WERI-Rb-1 (cell line): ENCODE results near the gene LRRN4.

Experiments used
- DNase-seq: peaks from one replicate; pipeline ENCODE4 v3.0.0-alpha.2; 2020
- H3K27ac ChIP-seq: fragments of 250-450 bp; sonication (Bioruptor Pico); 2 replicates; pipeline ENCODE4 v1.5.1; 2020; ENCODE audit warnings: mild to moderate bottlenecking, moderate library complexity
- H3K27me3 ChIP-seq: fragments of 250-450 bp; sonication (Bioruptor Pico); 2 replicates; pipeline ENCODE4 v1.5.1; 2021; ENCODE audit warnings: mild to moderate bottlenecking, low read depth, moderate library complexity; ENCODE audit not compliant: insufficient read depth, severe bottlenecking
- H3K36me3 ChIP-seq: fragments of 250-450 bp; sonication (Bioruptor Pico); 2 replicates; pipeline ENCODE4 v1.5.1; 2020; ENCODE audit warnings: mild to moderate bottlenecking, moderate library complexity
- H3K4me3 ChIP-seq: 2 replicates; pipeline ENCODE4 v1.5.1; 2011; ENCODE audit warnings: low read depth, mild to moderate bottlenecking, control low read depth, low read length
- H3K9me3 ChIP-seq: fragments of 250-450 bp; sonication (Bioruptor Pico); 2 replicates; pipeline ENCODE4 v1.5.1; 2021; ENCODE audit warnings: mild to moderate bottlenecking, moderate library complexity; ENCODE audit not compliant: severe bottlenecking
- CTCF ChIP-seq: IDR thresholded peaks from 2 replicates; pipeline ENCODE4 v1.5.1; 2011; ENCODE audit warnings: low read depth, mild to moderate bottlenecking, control low read depth, inconsistent platforms, low read length

The LRRN4 gene

GRCh38 chr20:6040958-6041807, 12.7 kb downstream of the LRRN4 start:
- Histone ChIP-seq H3K27ac (no peak overlapping the region), H3K4me3 (no peak overlapping the region), H3K36me3 (peaks cover 32% of the 10 kb centered on the region), H3K27me3 (no peaks in the 10 kb centered on the region), H3K9me3 (no peaks in the 10 kb centered on the region)
- DNase-seq, result no peak
- TF ChIP-seq CTCF, result no peak

DNA sequence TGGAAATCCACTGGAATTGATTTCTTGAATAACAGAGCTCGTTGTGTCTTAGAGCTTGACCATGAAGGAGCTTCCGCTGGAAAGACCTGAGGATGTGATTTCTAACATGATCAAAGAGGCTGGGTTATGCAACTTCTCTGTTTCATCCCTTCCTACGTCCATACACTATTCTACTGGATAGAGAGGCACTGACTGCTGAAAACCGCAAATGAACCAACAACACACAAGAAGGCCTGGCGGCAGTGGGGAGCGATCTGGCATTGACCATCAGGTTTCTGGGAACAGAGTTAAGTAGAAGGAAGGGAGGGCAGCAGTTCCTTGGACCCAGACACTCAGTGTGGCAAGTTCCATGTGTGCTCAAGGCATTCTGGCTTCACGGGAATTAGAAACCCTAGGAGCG, 13.3 kb downstream of the LRRN4 start:
- no peak for TF ChIP-seq CTCF
- no peaks in the 10 kb centered on the region for H3K27me3 ChIP-seq

DNA sequence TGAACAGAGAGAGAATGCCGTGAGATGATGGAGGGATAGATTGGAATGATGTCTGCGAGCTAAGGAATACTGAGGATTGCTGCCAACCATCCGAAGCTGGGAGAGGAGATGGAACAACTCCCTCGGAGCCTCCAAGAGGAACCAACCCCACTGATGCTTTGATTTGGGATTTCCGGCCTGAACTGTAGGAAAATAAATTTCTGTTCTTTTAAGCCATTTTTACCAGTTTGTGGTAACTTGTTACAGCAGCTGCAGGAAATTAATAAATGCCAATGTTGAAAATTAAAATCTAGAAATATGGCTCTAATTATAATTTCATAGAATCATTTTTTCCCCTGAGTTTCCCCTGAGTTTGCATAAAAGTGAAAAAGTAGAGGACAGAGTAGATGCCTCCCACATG, 14.1 kb downstream of the LRRN4 start:
- DNase-seq, result no peak
- Histone ChIP-seq H3K36me3 (peaks cover 46% of the 10 kb centered on the region), H3K27me3 (no peaks in the 10 kb centered on the region), H3K27ac (no peak overlapping the region), H3K4me3 (no peak overlapping the region), H3K9me3 (no peaks in the 10 kb centered on the region)
- no peak for TF ChIP-seq CTCF

More for the DNA sequence above, 13.3 kb downstream of the LRRN4 start:
- Histone ChIP-seq H3K9me3 (no peaks in the 10 kb centered on the region), H3K4me3 (no peak overlapping the region), H3K36me3 (peaks cover 39% of the 10 kb centered on the region), H3K27ac (no peak overlapping the region)
- no peak for DNase-seq

GRCh38 chr20:6038256-6038655, 15.6 kb downstream of the LRRN4 start:
- Histone ChIP-seq H3K27ac (no peak overlapping the region), H3K9me3 (no peaks in the 10 kb centered on the region), H3K36me3 (peaks cover 59% of the 10 kb centered on the region), H3K27me3 (no peaks in the 10 kb centered on the region), H3K4me3 (no peak overlapping the region)
- TF ChIP-seq CTCF, result no peak
- no peak for DNase-seq

DNA sequence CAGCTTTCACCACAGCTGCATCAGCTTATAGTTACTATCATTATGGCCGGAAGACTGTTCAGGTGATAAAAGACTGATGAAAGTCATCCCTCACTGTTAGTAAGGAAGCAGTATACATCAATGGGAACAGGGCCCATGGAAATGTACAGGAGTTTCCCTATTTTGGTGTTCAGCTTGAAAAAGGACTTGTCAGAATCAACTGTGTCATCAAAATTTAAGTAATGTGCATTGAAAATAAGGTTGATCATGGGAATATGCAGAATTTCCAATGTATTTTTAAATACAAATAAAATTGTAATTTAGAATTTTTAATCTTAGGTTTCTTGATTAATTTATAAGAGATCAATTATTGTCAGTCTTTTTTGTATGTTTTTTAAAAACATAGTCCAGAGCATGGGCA, 16.8 kb downstream of the LRRN4 start:
- no peak overlapping the region for H3K4me3 ChIP-seq
- DNase-seq, result no peak
- H3K36me3 ChIP-seq, result peaks cover 56% of the 10 kb centered on the region
- no peaks in the 10 kb centered on the region for H3K9me3 ChIP-seq
- no peak overlapping the region for H3K27ac ChIP-seq
- TF ChIP-seq CTCF, result no peak
- H3K27me3 ChIP-seq, result no peaks in the 10 kb centered on the region

GRCh38 chr20:6036213-6036612, 17.6 kb downstream of the LRRN4 start:
- TF ChIP-seq CTCF, result no peak
- H3K36me3 ChIP-seq, result peaks cover 53% of the 10 kb centered on the region
- DNase-seq, result no peak

More at GRCh38 chr20:6036213-6036612, 17.6 kb downstream of the LRRN4 start:
- H3K27me3 ChIP-seq, result no peaks in the 10 kb centered on the region
- H3K9me3 ChIP-seq, result no peaks in the 10 kb centered on the region
- H3K27ac ChIP-seq, result no peak overlapping the region
- no peak overlapping the region for H3K4me3 ChIP-seq
